Thoracic aorta (tissue), 2 donors: Measurements from ENCODE around the gene LRRC70. TPM values are rescaled to one million over a fixed set of nuclear protein-coding genes. Genes with fewer than 3 reads are reported as not detected.

Source experiments
- ATAC-seq: fragments of 150-250 bp; one replicate; pipeline ENCODE4 v1.8.0; 2017; ENCODE audit warnings: low read depth; ENCODE audit not compliant: insufficient number of reproducible peaks, low FRiP score
- DNase-seq: peaks from one replicate; pipeline ENCODE4 v3.0.0-alpha.2; 2020; ENCODE audit warnings: low spot score
- H3K27ac ChIP-seq, 2 donors: fragments of 200-600 bp; sonication (generic); 1 replicate in 1 of 2; 2 replicates in 1 of 2; pipeline ENCODE4 v1.5.1; 2016; ENCODE audit warnings: mild to moderate bottlenecking in 2 of 2, moderate library complexity in 2 of 2
- H3K27me3 ChIP-seq: fragments of 200-600 bp; sonication (generic); replicated peaks from 2 replicates; pipeline ENCODE4 v1.6.0; 2016; ENCODE audit warnings: mild to moderate bottlenecking; ENCODE audit not compliant: insufficient read depth
- H3K36me3 ChIP-seq: fragments of 200-600 bp; sonication (generic); one replicate; pipeline ENCODE4 v1.5.1; 2016
- H3K4me1 ChIP-seq, 2 donors: fragments of 200-600 bp; sonication (generic); 1 replicate in 1 of 2; 2 replicates in 1 of 2; pipeline versions ENCODE4 v1.5.1 to v1.6.0; 2016; ENCODE audit warnings: low read depth in 2 of 2, mild to moderate bottlenecking in 1 of 2; ENCODE audit not compliant: control insufficient read depth in 1 of 2
- H3K4me3 ChIP-seq: fragments of 200-600 bp; sonication (generic); 2 replicates; pipeline ENCODE4 v1.5.1; 2016; ENCODE audit warnings: mild to moderate bottlenecking
- H3K9me3 ChIP-seq: fragments of 200-600 bp; sonication (generic); 2 replicates; pipeline ENCODE4 v1.5.1; 2016
- CTCF ChIP-seq: fragments of 200-600 bp; sonication (generic); IDR thresholded peaks from one replicate; pipeline ENCODE4 v1.5.1; 2019; ENCODE audit warnings: antibody characterized with exemption
- total RNA-seq, 2 donors: library from RNA; depleted of rRNA; stranded (reverse); fragments of >200 nt; gene quantifications; one replicate each; pipeline versions ENCODE4 v1.1.0 to v1.2.3, GENCODE V29; 2016

Gene LRRC70
- total RNA-seq, 2 donors from 2014 or later = 3.6 to 4.2 TPM

GRCh38 chr5:62581836-62582597 lies 3.4 kb downstream of the LRRC70 start:
- no peak for TF ChIP-seq CTCF
- DNase-seq (no peak), ATAC-seq (no peak)
- H3K9me3 ChIP-seq = no peaks in the 10 kb centered on the region
- no peaks in the 10 kb centered on the region for H3K27me3 ChIP-seq
- no peaks in the 10 kb centered on the region for H3K36me3 ChIP-seq
- H3K4me1 ChIP-seq = no peaks in the 10 kb centered on the region
- H3K4me3 ChIP-seq = no peak overlapping the region
- no peak overlapping the region for H3K27ac ChIP-seq

- Histone ChIP-seq H3K4me1 (no peaks in the 10 kb centered on the region), H3K27me3 (no peaks in the 10 kb centered on the region), H3K27ac (no peak overlapping the region), H3K4me3 (no peak overlapping the region), H3K9me3 (no peaks in the 10 kb centered on the region), H3K36me3 (no peaks in the 10 kb centered on the region)
- TF ChIP-seq CTCF = no peak
- DNase-seq (no peak), ATAC-seq (no peak)
Measured at GRCh38 chr5:62584391-62584790, 5.8 kb downstream of the LRRC70 start.

- H3K27ac ChIP-seq = no peak overlapping the region
- no peaks in the 10 kb centered on the region for H3K36me3 ChIP-seq
- DNase-seq = no peak
- no peaks in the 10 kb centered on the region for H3K4me1 ChIP-seq
- no peak for TF ChIP-seq CTCF
- H3K9me3 ChIP-seq = no peaks in the 10 kb centered on the region
- ATAC-seq = no peak
- H3K27me3 ChIP-seq = no peaks in the 10 kb centered on the region
- no peak overlapping the region for H3K4me3 ChIP-seq
Measured at GRCh38 chr5:62585306-62585705, 6.7 kb downstream of the LRRC70 start.

GRCh38 chr5:62585751-62586150 lies 7.1 kb downstream of the LRRC70 start:
- TF ChIP-seq CTCF = no peak
- Histone ChIP-seq H3K27ac (no peak overlapping the region), H3K9me3 (no peaks in the 10 kb centered on the region), H3K36me3 (no peaks in the 10 kb centered on the region), H3K27me3 (no peaks in the 10 kb centered on the region), H3K4me1 (no peaks in the 10 kb centered on the region), H3K4me3 (no peak overlapping the region)
- DNase-seq (no peak), ATAC-seq (no peak)

- ATAC-seq (no peak), DNase-seq (no peak)
- no peaks in the 10 kb centered on the region for H3K36me3 ChIP-seq
- no peaks in the 10 kb centered on the region for H3K27me3 ChIP-seq
- H3K9me3 ChIP-seq = no peaks in the 10 kb centered on the region
- H3K4me3 ChIP-seq = no peak overlapping the region
- H3K4me1 ChIP-seq = no peaks in the 10 kb centered on the region
- no peak for TF ChIP-seq CTCF
- no peak overlapping the region for H3K27ac ChIP-seq
Measured at GRCh38 chr5:62587737-62588136, 9.1 kb downstream of the LRRC70 start.
